Measurements from ENCODE around the gene ERCC5.

ERCC5 gene

GRCh38 chr13:102897371-102898138 lies 51.7 kb downstream of the ERCC5 start:
- DNase-seq = no peak

GRCh38 chr13:102900193-102900608 lies 54.4 kb downstream of the ERCC5 start:
- DNase-seq = no peak

GRCh38 chr13:102901056-102901455 lies 55.2 kb downstream of the ERCC5 start:
- no peak for DNase-seq

GRCh38 chr13:102901615-102902305 lies 55.9 kb downstream of the ERCC5 start:
- DNase-seq = no peak

- DNase-seq = no peak
Measured at GRCh38 chr13:102902789-102903347, 57.0 kb downstream of the ERCC5 start.

GRCh38 chr13:102903659-102904407 lies 58.0 kb downstream of the ERCC5 start:
- peak; percentile 29 for DNase-seq

GRCh38 chr13:102904408-102904862 lies 58.6 kb downstream of the ERCC5 start:
- no peak for DNase-seq

- DNase-seq = peak; percentile 56
Measured at GRCh38 chr13:102905905-102906771, 60.3 kb downstream of the ERCC5 start.

GRCh38 chr13:102907016-102907756 lies 61.4 kb downstream of the ERCC5 start:
- no peak for DNase-seq

GRCh38 chr13:102907886-102908515 lies 62.2 kb downstream of the ERCC5 start:
- DNase-seq = no peak

GRCh38 chr13:102909971-102910370 lies 64.1 kb downstream of the ERCC5 start:
- DNase-seq = no peak

GRCh38 chr13:102911336-102911735 lies 65.5 kb downstream of the ERCC5 start:
- DNase-seq = no peak

- no peak for DNase-seq
Measured at GRCh38 chr13:102912599-102912998, 66.8 kb downstream of the ERCC5 start.

GRCh38 chr13:102913914-102914313 lies 68.1 kb downstream of the ERCC5 start:
- DNase-seq = peak; percentile 83

GRCh38 chr13:102914339-102914930 lies 68.6 kb downstream of the ERCC5 start:
- DNase-seq = no peak

GRCh38 chr13:102915393-102915930 lies 69.6 kb downstream of the ERCC5 start:
- DNase-seq = no peak

- no peak for DNase-seq
Measured at GRCh38 chr13:102917019-102917418, 71.2 kb downstream of the ERCC5 start.

GRCh38 chr13:102922184-102922583 lies 76.4 kb downstream of the ERCC5 start:
- no peak for DNase-seq
